GM21367 (cell line): ENCODE results near the gene MALL.
"Not testable (repeated sequence)": the region's sequence is repeated elsewhere in the genome, so short reads cannot be mapped to it uniquely, and the experiment has no call there.

Source experiments
- ATAC-seq: cut with Tn5 transposase; IDR thresholded peaks from one replicate; pipeline ENCODE4 v1.9.1; 2021; ENCODE audit not compliant: unreplicated experiment

The MALL gene

DNA sequence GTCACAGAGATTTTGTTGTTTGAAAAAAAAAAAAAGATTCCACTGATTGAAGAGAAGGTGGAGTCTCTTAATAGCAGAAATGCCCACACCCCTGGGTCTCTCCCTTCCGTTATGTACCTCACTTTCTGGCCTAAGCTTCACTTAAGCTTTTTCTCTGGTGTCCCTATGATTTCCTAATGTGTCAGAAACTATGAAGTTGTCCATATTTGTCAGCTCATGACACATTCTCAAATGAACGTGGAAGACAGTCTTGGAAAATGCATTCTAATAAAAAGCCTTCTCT is 5.4 kb upstream of the MALL start:
- ATAC-seq, result no peak

GRCh38 chr2:110120171-110121051 is 4.8 kb upstream of the MALL start:
- ATAC-seq, result no peak

- ATAC-seq, result no peak
These were observed 550 bp upstream of the MALL start for GRCh38 chr2:110116033-110116710.

- no peak for ATAC-seq
These were observed 779 bp downstream of the MALL start for GRCh38 chr2:110114831-110115255.

DNA sequence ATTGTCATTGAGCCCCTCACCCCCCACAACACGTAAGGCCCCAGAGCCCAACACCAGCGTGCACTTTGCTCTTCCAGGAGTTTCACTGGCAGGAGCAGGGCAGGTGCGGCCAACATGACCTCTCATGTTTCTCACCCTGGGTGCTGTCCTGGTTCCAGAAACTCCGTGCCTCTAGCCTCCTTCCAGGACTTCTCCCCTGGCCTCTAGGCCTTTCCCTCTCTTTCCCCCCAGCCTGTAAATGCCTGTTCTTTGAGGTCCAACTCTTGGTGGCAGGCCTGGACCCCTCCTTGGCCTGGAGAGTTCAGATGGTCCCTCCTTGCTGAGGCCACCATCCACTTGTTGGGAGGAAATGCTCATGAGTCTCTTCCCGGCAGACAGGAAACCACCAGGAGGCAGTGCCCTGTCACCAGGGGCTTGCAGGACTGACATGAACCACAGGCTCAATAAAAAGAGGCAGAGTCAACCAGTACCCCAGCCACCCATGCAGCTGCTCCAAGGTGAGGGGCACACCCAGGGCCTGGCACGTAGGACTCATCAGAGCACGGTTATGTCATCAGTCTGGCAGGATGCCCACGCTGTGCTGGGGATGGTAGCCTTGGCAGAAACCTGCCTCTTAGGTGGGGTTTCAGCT is 1.5 kb downstream of the MALL start:
- ATAC-seq, result no peak

- ATAC-seq, result not testable (repeated sequence)
These were observed 7.3 kb downstream of the MALL start for GRCh38 chr2:110108291-110108690.

DNA sequence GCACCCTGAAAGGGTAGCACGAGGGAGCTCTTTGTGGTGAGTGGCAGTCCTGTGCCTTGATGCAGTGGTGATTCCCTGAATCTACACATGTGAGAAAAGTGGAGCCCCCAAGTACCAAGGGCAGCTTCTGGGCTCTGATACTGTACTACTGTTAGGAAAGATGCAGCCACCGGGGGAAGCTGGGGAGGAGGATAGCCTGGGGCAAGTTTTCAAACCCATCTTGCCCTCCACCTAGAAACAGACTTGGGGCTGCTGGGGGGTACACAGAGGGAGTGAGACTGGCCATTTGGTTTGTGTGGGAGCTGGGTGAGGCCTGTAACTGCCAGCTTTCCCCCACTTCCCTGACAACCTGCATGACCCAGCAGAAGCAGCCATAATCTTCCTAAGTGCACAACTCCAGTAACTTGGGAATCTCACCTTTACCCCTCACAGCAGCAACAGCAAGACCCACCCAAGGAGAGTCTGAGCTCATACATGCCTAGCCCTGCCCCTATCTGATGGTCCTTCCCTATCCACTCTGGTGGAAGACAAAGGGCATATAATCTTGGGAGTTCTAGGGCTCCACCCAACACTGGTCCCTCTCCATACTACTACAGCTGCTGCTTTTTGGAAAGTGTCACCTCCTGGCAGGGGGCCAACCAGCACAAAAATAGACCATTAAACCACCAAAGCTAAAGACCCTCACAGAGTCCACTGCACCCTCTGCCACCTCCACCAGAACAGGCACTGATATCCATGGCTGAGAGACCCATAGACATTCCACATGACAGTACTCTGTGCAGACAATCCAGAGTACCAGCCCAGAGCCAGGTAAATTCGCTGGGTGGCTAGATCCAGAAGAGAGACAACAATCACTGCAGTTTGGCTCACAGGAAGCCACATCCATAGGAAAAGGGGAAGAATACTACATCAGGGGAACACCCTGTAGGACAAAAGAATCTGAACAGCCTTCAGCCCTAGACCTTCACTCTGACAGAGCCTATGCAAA is 8.2 kb downstream of the MALL start:
- ATAC-seq, result no peak

DNA sequence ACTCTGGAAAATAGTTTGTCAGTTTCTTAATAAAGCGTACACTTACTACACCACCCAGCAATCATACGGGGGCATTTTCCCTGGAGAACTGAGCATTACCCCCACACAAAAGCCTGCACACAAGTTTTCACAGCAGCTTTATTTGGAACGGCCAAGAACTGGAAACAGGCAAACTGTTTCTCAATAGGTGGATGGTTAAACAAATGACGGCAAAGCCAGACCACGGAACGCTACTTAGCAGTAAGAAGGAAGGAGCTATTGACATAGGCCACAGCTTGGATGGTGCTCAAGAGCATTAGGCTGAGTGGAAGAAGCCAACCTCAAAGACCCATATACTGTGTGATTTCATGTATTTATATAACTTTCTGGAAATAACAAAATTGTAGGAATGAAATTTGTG is 9.0 kb downstream of the MALL start:
- ATAC-seq, result no peak

DNA sequence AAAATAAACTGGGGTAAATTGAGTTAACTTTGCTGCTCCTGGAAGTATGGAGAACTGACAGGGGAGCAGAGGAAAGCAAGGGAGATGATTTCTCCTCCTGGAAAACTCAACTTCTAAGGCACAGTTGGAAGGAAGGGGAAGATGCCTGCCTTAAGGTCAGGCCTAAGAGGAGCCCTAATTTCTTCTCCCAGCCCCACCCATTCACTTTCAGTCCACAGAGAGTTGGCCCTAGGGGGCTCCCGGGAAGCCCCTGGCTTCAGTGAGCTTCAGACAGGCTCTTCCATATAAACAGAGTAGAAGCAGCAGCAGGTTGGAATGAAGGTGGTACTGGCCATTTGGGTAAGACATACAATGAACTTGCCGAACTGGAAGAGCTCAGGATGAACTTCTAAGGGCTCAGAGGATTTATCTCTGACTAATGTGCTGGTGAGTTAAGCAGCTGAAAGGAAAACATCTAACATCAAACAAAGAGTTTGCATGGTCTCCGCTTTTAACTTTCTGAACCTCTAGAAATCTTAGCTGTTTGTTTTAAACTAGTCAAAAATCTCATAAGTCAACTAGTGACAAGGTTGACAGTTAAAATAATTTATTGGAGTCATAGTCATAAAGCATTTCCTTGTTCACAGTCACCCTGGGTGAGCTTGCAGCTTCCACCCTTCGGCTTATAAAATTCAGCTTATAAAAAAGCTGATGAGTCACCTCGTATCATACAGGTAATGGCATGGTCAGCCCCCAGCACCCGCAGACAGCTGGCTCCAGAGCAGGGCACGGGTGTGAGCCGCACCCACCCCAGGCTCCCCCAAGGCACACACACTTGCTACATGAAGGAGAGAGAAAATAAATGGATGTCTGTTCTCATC is 9.8 kb downstream of the MALL start:
- no peak for ATAC-seq

GRCh38 chr2:110105183-110105582 is 10.4 kb downstream of the MALL start:
- ATAC-seq, result no peak

DNA sequence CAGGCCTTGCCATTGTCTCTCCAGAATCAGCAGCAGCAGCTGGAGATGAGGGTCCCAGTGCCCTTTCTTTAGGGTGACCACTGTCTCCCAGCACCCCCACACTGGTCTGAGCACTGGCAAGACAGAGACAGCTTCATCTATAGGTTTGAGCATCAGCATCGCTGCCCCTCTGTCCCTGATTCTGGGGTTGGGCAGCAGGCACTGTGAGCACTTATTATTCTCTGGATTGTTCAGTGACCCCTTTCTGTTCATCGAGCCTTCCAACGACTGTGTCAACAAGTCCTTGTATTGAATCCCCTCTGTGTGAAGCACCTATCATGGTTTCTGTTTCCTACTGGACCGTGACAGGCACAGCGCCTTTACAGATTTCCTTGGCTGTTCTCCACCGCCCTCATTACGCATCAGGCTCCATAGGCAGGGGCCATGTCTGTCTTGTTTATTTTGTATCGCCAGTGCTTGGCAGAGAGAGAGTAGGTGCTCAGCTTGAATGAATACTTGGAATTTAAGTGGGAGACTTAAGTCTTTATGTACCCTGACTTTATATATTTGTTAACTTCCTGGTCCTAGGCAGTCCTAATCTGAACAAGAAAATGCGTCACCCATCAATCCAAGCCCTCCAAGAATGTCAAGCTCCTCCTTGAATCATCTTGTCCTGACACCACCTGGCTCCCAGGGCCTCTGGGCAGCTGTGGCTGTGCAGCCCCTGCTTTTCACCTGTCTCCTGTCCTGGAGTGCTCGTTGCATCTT is 11.4 kb downstream of the MALL start:
- ATAC-seq, result no peak

- no peak for ATAC-seq
These were observed 12.3 kb downstream of the MALL start for GRCh38 chr2:110103061-110103961.

- ATAC-seq, result no peak
These were observed 13.5 kb downstream of the MALL start for GRCh38 chr2:110101901-110102803.

DNA sequence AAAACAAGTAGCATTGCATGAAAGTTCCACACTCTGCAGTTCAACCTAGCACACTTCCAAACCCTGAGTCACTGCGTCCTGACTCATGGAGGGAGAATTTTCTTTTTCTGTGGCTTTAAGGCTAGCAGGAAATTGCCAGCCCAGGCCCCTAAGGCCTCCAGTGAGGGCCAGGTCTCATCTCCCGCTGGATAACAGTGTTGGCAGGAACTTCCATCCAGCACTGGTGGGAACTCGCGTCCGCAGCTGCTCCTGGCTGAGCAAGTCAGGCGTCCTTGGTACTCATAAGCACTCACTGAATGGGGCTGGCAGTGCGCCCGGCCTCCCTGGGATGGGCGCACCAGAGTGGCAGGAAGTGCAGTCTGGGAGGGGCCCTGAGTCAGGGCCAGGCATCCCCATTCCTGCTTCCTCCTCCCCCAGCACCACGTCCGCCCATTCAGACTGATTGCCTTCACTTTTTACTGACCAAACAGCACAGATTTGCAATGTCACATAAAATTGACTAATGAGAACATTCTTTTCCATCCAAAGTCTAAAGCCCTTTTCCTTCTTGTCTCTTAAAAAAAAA is 14.3 kb downstream of the MALL start:
- no peak for ATAC-seq

DNA sequence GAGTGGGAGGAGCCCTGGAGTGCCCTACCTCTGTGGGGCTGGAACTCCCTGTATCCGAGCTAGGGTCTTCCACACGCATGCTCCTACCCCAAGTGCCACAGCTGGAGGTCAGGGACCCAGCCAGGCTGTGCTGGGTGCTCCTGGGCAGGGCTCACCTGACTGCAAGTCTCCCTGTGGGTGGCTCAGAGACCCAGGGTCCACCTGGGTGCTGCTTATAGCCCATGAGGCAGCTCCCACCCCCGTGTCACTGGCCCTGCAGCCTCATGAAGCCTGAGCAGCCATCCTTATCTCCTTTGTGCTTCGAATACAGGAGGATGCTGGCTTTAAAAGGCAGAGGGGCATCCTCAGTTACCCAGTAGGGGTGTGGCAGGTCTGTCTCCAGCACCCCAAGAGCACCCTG is 14.7 kb downstream of the MALL start:
- not testable (repeated sequence) for ATAC-seq

DNA sequence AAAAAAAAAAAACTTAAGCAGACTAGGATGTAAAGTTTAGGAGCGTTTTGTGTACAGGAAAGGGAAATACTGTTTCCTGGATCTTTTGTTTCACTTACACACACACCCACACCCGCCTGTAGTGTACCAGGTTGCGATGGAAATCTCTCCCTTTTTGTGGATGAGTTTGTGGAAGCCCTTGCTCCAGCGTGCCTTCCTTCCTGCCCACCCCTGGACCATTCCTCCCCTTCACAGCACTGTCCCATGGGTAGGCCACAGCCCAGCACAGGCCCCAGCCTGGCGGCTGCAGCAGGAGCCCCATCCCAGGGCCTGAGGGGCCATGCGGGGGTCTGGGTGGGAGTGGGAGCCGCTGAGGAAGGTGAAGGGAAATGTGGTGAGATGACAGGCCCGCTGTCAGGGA is 15.1 kb downstream of the MALL start:
- ATAC-seq, result no peak
